Immature natural killer cell (primary cell): ENCODE data around the gene SUPT3H. TPM values are rescaled to one million over a fixed set of nuclear protein-coding genes. Genes with fewer than 3 reads are reported as not detected.

ENCODE experiments used
- DNase-seq, 3 donors: peaks; one replicate each; pipeline ENCODE4 v3.0.0; 2022; ENCODE audit warnings: mixed read lengths in 1 of 3
- H3K27ac Mint-ChIP-seq, 6 donors: one replicate each; pipeline ENCODE4 v1.8.0; 2020; ENCODE audit warnings: mixed read lengths in 6 of 6, mild to moderate bottlenecking in 5 of 6, inconsistent platforms in 4 of 6, moderate library complexity in 3 of 6
- H3K27me3 Mint-ChIP-seq, 3 donors: one replicate each; pipeline ENCODE4 v1.8.0; 2020 to 2021; ENCODE audit warnings: low read depth in 3 of 3, mild to moderate bottlenecking in 3 of 3, mixed read lengths in 3 of 3, moderate library complexity in 3 of 3, inconsistent platforms in 1 of 3
- H3K36me3 Mint-ChIP-seq, 3 donors: one replicate each; pipeline ENCODE4 v1.8.0; 2020; ENCODE audit warnings: mixed read lengths in 3 of 3, inconsistent platforms in 2 of 3, mild to moderate bottlenecking in 2 of 3
- H3K4me1 Mint-ChIP-seq, 2 donors: one replicate each; pipeline ENCODE4 v1.8.0; 2020; ENCODE audit warnings: inconsistent platforms in 2 of 2, mild to moderate bottlenecking in 2 of 2, mixed read lengths in 2 of 2, moderate library complexity in 1 of 2
- H3K4me3 Mint-ChIP-seq, 5 donors: one replicate each; pipeline ENCODE4 v1.8.0; 2020; ENCODE audit warnings: mild to moderate bottlenecking in 5 of 5, mixed read lengths in 5 of 5, inconsistent platforms in 3 of 5, moderate library complexity in 3 of 5
- H3K9me3 Mint-ChIP-seq, 6 donors: one replicate each; pipeline ENCODE4 v1.8.0; 2020; ENCODE audit warnings: mild to moderate bottlenecking in 6 of 6, mixed read lengths in 6 of 6, inconsistent platforms in 4 of 6, moderate library complexity in 3 of 6
- polyA plus RNA-seq, 3 donors: library from polyadenylated mRNA; unstranded; fragments of 300-500 nt; fragmentation: Illumina TruSeq; gene quantifications; one replicate each; pipeline ENCODE4 v1.2.3, GENCODE V29; 2021

Gene SUPT3H
- polyA plus RNA-seq, 3 donors from 2014 or later, result 3.4 to 12.5 (median 8.8) TPM

DNA sequence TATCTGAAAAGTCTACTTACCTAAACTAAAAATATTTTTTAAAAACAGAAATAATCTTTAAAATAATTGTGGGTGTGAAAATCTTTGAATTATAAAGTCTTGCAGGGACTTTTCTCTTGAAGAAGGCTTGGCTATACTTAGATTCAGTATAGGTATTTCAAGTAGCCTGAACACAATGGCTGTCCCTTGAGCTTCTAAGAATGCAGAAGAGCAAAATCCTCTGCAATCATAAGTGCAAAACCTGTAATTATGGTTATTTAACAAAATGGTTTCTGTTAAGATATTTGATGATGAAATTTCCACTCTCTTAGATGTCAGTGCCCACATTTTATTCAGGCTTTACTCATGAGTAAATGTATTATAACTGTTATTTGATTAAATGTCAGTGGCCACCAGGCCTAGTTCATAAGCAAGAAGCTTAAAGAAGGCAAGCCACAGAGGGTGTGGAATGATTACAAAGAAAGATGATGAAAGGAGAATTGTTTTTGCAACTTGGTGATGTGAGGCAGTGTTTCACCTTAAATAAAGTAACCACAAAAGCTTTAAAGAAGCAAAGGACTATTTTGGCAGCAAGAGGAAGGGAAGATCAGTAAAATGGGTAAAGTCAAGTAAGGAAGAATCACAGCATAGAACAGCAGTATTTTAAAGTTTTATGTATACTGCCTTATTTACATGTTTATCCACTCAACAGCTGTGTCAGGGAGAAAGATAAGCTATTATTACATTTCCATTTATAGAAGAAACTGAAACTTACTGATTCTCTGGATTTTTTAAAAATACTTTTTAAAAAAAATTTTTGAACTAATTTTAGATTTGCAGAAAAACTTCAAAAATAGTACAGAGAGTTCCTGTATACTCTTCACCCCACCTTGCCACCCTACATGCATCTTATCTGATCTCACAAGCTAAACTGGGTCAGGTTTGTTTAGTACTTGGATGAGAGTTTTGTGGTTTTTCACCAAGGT is 400.8 kb downstream of the SUPT3H start:
- peak overlapping the region in 5 of 6 donors; percentile 4 to 46 (median 18) for H3K27ac Mint-ChIP-seq
- DNase-seq, result no peak
- peak overlapping the region in 3 of 5 donors; percentile 22 to 76 (median 36) for H3K4me3 Mint-ChIP-seq
- peaks cover 5 to 7% (median 7%) of the 10 kb centered on the region in 3 donors for H3K36me3 Mint-ChIP-seq
- peaks cover 13 to 14% of the 10 kb centered on the region in 2 donors for H3K4me1 Mint-ChIP-seq
- peaks cover 0 to 9% (median 4%) of the 10 kb centered on the region in 6 donors for H3K9me3 Mint-ChIP-seq
- no peaks in the 10 kb centered on the region for H3K27me3 Mint-ChIP-seq

DNA sequence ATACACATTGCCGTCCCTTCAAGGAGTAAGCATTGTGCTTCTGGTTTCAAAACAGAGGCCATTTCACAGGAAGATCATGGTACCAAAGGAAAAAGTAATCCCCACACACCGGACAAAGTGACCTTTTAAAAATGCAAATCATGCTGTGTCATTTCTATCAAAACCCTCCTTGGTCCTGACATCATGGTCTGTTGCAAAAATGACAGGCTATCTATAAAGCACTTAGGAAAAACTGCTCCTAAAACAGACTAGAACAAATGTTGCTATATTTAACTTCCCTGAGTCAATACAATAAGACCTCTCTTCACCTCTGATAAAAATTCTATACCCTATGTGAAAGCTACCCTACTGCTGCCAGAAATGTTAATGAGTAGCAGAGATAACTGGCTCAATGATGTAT is 403.2 kb downstream of the SUPT3H start:
- peaks cover 13 to 14% of the 10 kb centered on the region in 2 donors for H3K4me1 Mint-ChIP-seq
- DNase-seq, result no peak
- peaks cover 0 to 2% (median 2%) of the 10 kb centered on the region in 3 donors for H3K27me3 Mint-ChIP-seq
- no peak overlapping the region for H3K4me3 Mint-ChIP-seq
- H3K27ac Mint-ChIP-seq, result no peak overlapping the region
- peaks cover 5 to 7% (median 7%) of the 10 kb centered on the region in 3 donors for H3K36me3 Mint-ChIP-seq
- peaks cover 0 to 9% (median 5%) of the 10 kb centered on the region in 6 donors for H3K9me3 Mint-ChIP-seq

DNA sequence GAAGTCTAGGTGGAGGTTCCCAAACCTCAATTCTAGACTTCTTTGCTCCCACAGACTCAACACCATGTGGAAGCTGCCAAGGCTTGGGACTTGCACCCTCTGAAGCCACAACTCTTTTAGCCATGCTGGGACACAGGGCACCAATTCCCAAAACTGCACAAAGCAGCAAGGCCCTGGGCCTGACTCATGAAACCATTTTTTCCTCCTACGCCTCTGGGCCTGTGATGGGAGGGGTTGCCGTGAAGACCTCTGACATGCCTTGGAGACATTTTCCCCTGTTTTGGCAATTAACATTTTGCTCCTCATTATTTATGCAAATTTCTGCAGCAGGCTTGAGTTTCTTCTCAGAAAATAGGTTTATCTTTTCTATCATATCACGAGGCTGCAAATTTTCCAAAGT is 405.0 kb downstream of the SUPT3H start:
- Mint-ChIP-seq H3K9me3 (peaks cover 0 to 9% (median 5%) of the 10 kb centered on the region in 6 donors), H3K27ac (no peak overlapping the region), H3K27me3 (peaks cover 0 to 2% (median 2%) of the 10 kb centered on the region in 3 donors), H3K36me3 (peaks cover 5 to 7% (median 7%) of the 10 kb centered on the region in 3 donors), H3K4me1 (peaks cover 10 to 11% of the 10 kb centered on the region in 2 donors), H3K4me3 (no peak overlapping the region)
- no peak for DNase-seq

DNA sequence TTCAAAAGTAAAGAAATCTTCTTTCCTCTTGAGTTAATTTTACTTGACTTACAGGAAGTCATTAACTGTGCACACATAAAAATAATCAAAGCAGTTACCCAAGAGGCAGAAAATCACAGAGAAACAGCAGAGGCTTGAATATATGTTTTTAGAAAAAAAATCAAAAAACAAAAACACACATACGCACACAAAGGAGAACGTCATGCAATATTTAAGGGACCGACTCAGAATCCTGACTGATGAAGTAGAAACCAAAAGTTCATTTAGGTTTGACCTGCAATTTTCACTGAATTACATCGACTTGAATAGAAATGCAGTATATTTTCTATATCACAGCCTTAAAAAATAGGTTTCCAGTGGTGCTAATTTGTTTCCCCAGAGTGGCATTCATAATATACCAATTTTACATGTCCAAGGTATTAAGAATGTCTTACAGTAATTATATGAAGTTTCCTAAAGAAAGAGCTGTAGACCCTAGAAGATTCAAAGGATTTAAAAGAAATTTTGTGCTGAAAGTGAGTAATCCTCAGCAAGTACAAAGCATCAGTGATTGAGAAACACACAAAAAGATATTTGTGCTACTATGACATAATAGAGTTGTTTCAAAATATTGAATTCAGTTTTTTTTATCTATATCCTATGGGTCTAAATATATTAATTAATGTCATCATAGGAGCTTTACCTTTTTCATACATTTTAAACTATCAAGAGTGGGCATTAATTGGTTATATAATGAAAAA is 408.1 kb downstream of the SUPT3H start:
- no peak overlapping the region for H3K27ac Mint-ChIP-seq
- H3K4me3 Mint-ChIP-seq, result no peak overlapping the region
- no peak for DNase-seq
- peaks cover 5 to 7% (median 7%) of the 10 kb centered on the region in 3 donors for H3K36me3 Mint-ChIP-seq
- no peaks in the 10 kb centered on the region for H3K4me1 Mint-ChIP-seq
- H3K9me3 Mint-ChIP-seq, result peaks cover 0 to 9% (median 5%) of the 10 kb centered on the region in 6 donors
- H3K27me3 Mint-ChIP-seq, result peaks cover 0 to 2% (median 2%) of the 10 kb centered on the region in 3 donors

DNA sequence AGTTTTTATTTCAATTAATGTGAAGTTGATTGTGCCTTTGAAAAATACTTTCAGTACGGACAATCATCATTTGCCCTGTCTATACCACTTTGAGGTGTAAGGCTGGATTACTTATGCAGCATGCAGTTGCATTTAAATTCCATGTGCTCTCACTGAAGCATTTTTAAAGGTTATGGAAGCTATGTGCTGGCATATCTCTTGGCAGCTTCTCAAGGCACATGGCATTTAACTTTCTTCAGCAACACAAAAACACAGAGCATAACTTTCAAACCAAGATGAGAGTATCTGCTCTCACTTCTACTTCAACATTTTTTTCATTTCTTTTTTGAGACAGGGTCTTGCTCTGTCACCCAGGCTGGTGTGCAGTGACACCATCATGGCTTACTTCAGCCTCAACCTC is 410.3 kb downstream of the SUPT3H start:
- Mint-ChIP-seq H3K36me3 (no peaks in the 10 kb centered on the region), H3K4me3 (no peak overlapping the region), H3K4me1 (no peaks in the 10 kb centered on the region), H3K9me3 (peaks cover 0 to 2% (median 0%) of the 10 kb centered on the region in 6 donors), H3K27ac (no peak overlapping the region), H3K27me3 (peaks cover 0 to 2% (median 2%) of the 10 kb centered on the region in 3 donors)
- DNase-seq, result no peak

DNA sequence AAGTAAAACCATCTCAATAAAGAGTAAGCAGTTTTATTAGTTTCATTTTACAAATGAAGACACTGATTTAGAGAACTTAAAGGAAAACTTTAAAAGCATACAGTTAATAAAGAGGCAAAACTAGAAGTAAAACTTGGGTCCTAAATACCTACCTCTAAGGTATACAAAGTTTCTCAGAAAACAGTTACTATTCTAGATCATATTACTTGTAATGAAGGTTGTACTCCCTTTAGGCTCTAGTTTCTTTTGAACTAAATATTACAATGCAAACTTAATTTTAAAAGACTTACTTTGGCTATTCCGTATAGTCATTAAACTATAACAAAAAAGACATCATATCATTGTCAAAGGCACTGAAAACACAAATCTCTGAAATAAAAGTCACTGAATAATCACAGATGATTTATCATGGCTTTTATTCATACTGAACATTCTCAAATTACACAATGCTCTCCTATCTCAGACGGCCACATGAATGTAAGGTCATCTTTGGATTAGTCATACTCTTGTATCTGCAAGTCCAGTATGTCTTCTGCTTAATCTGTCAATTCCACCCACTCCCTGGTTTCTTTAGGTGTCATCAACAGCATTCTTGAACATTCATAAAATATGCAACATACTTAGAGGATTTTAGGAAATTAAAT is 411.2 kb downstream of the SUPT3H start:
- peaks cover 0 to 2% (median under 1%) of the 10 kb centered on the region in 3 donors for H3K27me3 Mint-ChIP-seq
- H3K4me3 Mint-ChIP-seq, result no peak overlapping the region
- H3K27ac Mint-ChIP-seq, result no peak overlapping the region
- DNase-seq, result no peak
- no peaks in the 10 kb centered on the region for H3K4me1 Mint-ChIP-seq
- no peaks in the 10 kb centered on the region for H3K36me3 Mint-ChIP-seq
- no peaks in the 10 kb centered on the region for H3K9me3 Mint-ChIP-seq

DNA sequence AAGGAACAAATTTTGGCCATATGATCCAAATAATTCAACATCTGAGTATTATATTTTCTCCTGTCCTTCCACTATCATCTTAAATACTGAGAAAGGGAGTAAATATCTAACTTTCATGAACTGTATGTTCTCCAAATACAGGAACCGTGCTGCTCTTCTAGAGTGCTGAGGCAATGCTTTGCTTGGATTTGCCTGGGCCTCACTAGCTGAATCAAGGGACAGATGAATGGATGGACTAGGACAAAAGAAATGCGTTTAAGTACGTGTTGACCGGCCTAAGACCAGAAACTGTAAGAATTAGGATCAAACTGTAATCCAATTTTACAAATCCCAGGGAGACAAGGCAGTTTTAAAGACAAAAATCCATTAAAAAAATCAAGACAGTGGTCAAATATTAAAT is 412.0 kb downstream of the SUPT3H start:
- no peaks in the 10 kb centered on the region for H3K4me1 Mint-ChIP-seq
- DNase-seq, result no peak
- no peaks in the 10 kb centered on the region for H3K36me3 Mint-ChIP-seq
- no peaks in the 10 kb centered on the region for H3K9me3 Mint-ChIP-seq
- no peak overlapping the region for H3K27ac Mint-ChIP-seq
- no peaks in the 10 kb centered on the region for H3K27me3 Mint-ChIP-seq
- H3K4me3 Mint-ChIP-seq, result no peak overlapping the region

DNA sequence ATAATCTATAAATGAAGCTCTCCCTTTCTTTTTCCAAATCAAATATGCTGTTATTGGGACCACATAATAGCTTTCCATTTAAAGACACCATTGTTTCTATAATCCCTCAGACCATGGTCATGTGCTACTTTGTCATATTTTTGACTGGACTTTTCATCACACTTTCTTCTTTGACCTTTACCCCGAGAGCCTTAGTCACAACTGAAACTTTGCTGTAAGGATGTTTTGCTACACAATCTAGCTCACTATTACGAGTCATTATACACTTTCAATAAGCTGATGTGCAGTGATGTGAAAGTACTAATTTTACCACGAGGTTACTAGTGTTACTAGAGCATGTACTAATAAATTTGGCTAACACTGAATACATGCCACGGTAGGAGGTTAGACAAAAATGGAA is 416.8 kb downstream of the SUPT3H start:
- Mint-ChIP-seq H3K27ac (no peak overlapping the region), H3K36me3 (peaks cover 0 to 4% (median 4%) of the 10 kb centered on the region in 3 donors), H3K27me3 (no peaks in the 10 kb centered on the region), H3K4me3 (no peak overlapping the region), H3K4me1 (no peaks in the 10 kb centered on the region), H3K9me3 (no peaks in the 10 kb centered on the region)
- DNase-seq, result no peak

DNA sequence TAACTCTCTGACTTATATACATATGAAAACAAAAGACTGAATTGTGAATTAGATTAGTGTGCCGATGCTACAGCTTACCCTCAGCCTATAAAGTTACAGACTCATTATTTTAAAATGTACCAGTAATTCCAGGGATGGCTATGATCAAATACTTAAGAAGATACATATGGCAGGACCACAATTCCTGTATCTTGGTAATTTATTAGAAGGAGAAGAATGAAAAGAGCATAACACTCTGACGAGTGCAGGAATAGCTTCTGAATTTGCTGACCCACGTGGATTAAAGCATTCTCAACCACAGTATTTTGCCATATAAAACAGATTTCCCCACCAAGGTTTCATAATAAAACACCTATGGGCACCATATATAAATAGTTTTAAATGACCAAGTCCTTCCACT is 418.1 kb downstream of the SUPT3H start:
- Mint-ChIP-seq H3K4me1 (no peaks in the 10 kb centered on the region), H3K4me3 (no peak overlapping the region), H3K27me3 (peaks cover 0 to 2% (median 0%) of the 10 kb centered on the region in 3 donors), H3K36me3 (peaks cover 0 to 6% (median 4%) of the 10 kb centered on the region in 3 donors), H3K27ac (no peak overlapping the region), H3K9me3 (no peaks in the 10 kb centered on the region)
- no peak for DNase-seq

DNA sequence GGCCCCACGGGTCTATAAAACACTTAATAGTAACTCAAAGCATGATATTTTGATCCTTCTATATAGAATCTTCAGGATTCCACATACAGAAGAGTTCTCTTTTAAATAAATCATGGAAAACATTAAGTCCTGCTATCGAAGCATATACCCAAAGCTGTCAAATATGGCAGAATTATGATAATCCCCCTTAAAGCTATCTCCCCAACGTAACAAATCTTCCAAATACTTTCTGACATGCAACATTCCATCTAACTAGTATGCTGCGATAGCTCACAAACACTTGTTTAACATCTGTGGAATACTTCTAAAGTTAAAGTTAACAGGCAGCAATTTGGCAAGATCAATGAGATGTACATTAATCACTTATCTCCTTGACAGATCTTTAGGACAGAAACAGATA is 420.6 kb downstream of the SUPT3H start:
- Mint-ChIP-seq H3K36me3 (peaks cover 5 to 22% (median 13%) of the 10 kb centered on the region in 3 donors), H3K4me3 (no peak overlapping the region), H3K4me1 (no peaks in the 10 kb centered on the region), H3K27ac (no peak overlapping the region), H3K27me3 (peaks cover 0 to 2% (median 0%) of the 10 kb centered on the region in 3 donors), H3K9me3 (no peaks in the 10 kb centered on the region)
- DNase-seq, result no peak

DNA sequence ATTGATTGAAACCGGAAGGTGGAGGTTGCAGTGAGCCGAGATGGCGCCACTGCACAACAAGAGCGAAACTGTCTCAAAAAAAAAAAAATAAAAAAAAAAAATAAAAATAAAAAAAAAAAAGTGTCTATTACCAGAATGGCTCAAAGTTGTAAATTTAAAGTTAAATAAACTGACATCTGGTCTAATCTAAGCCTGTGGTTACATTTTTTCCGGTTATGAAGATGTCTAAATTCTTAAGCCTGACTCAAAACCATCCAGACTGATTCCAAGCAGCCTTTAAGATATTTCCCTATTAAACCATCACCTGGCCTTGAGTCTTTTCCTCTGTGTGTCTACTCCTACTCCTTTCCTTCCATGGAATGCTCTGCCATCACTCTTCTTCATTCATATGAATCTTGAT is 421.3 kb downstream of the SUPT3H start:
- H3K27ac Mint-ChIP-seq, result no peak overlapping the region
- H3K36me3 Mint-ChIP-seq, result peaks cover 11 to 28% (median 19%) of the 10 kb centered on the region in 3 donors
- no peaks in the 10 kb centered on the region for H3K4me1 Mint-ChIP-seq
- H3K27me3 Mint-ChIP-seq, result peaks cover 0 to 2% (median 2%) of the 10 kb centered on the region in 3 donors
- no peaks in the 10 kb centered on the region for H3K9me3 Mint-ChIP-seq
- no peak overlapping the region for H3K4me3 Mint-ChIP-seq
- no peak for DNase-seq

DNA sequence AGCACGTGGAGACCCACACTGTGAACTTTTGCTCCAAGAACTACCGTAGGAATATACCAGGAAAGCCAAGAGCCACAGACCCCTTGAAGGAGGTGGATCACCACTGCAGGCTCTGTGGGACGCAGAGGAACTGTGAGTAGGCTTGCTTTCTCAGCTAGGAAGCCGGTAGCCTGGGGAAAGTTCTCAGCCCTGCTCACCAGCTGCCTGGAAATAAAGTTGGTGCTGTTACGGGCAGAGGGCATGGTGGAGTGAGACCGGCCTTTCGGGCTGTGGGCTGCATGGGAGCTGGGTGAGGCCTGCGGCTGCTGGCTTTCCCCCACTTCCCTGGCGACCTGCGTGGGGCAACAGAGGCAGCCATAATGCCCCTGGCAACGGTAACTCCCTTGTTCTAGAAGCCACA is 422.6 kb downstream of the SUPT3H start:
- peaks cover 0 to 2% (median 2%) of the 10 kb centered on the region in 3 donors for H3K27me3 Mint-ChIP-seq
- no peak overlapping the region for H3K27ac Mint-ChIP-seq
- DNase-seq, result no peak
- no peak overlapping the region for H3K4me3 Mint-ChIP-seq
- H3K36me3 Mint-ChIP-seq, result peaks cover 21 to 30% (median 25%) of the 10 kb centered on the region in 3 donors
- H3K9me3 Mint-ChIP-seq, result peaks cover 0 to 10% (median 2%) of the 10 kb centered on the region in 6 donors
- H3K4me1 Mint-ChIP-seq, result no peaks in the 10 kb centered on the region

DNA sequence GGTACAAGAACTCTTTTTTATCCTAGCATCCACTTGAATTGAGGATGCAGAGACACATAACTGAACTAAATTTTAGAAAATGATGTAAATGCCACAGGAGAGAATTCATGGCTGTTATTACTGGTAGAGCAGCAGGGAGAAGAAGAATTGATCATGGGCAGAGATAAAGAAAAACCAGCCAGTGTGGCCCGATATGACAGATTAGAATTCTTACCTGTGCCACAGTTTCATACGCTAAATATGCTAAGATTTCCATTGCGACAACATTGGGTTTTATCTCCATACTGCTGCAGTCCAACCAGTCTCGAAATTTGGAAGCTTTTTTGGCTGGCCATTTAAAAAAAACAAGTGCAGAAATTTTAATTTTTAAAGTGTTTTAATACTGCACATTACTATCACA is 423.5 kb downstream of the SUPT3H start:
- no peak for DNase-seq
- Mint-ChIP-seq H3K27me3 (peaks cover 0 to 2% (median 2%) of the 10 kb centered on the region in 3 donors), H3K4me3 (no peak overlapping the region), H3K36me3 (peaks cover 29 to 33% (median 33%) of the 10 kb centered on the region in 3 donors), H3K9me3 (peaks cover 0 to 18% (median 11%) of the 10 kb centered on the region in 6 donors), H3K27ac (no peak overlapping the region), H3K4me1 (no peaks in the 10 kb centered on the region)
